Measurements from ENCODE around the gene SLC6A1. TPM values are rescaled to one million over a fixed set of nuclear protein-coding genes. Genes with fewer than 3 reads are reported as not detected.

Gene SLC6A1
- total and polyA plus RNA-seq, 2 of the 8 experiments (the other 6 are each of a cell fraction or from before 2014, with no cell fraction given): 0.30 to 0.63 TPM

DNA sequence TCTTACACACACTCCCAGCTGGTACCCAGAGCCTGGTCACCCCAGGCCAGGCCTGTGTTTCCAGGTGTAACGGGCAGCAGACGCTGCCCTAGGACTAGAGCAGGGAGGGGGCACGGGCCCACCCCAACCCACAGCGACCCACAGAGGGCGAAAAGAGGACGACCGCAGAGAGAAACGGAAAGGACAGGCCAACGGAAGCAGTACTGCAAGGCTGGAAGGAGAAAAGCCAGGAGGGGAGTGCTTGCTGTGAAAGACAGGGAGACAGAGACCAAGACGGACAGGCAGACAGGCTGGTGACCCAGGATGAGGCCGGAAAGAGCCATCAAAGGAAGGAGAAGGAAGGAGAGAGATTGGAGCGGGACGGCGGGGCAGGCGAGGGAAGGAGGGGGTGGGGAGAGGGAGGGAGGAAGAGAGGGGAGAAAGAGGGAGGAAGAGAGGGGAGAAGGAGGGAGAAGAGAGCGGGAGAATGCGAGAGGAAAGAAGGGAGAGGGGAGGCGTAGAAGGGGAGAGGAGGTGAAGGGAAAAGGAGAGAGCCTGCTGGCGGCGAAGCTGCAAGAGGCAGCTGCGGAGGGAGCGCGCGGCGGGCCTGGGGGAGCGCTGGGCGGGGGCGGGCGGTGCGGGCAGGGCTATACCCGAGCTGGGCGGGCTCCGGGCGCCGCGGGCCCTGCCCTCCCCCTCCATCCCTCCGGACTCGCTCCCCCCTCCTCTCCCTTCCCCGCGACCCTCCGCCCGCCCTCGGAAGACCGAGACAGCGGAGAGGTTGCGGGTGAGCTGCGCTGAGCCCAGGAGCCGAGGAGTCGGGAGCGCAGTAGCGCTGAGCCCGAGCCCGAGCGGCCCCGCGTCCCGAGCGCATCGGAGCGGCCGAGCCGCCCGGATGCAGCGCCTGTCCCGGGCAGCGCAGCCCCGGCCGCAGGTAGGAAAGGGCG lies at the start of gene SLC6A1 (continued):
- TF ChIP-seq RNF2 (IDR thresholded peaks at IDR 0.05; ENCODE audit: borderline replicate concordance, low read depth, low read length, missing control alignments, poor library complexity, severe bottlenecking) (peak; percentile 16), SIX5 (IDR thresholded peaks at IDR 0.05; ENCODE audit: low read depth, low read length) (no peak), E2F6 (IDR thresholded peaks at IDR 0.05) (no peak), EP300 (IDR thresholded peaks at IDR 0.05; ENCODE audit: borderline replicate concordance in 1 of 2, low read depth in 2 of 2, low read length in 2 of 2) (no peak), ZNF274 (IDR thresholded peaks at IDR 0.05; ENCODE audit: borderline replicate concordance, extremely low read depth, low read length) (no peak), ASH2L (IDR thresholded peaks at IDR 0.05; ENCODE audit: low read length) (peak; percentile 65), SP1 (IDR thresholded peaks at IDR 0.05; ENCODE audit: low read depth, low read length) (no peak), JUND (IDR thresholded peaks at IDR 0.05; ENCODE audit: low read length) (no peak), NANOG (IDR thresholded peaks at IDR 0.05; ENCODE audit: insufficient read depth, low read depth, low read length, poor library complexity, severe bottlenecking) (no peak), RBBP5 (IDR thresholded peaks at IDR 0.05; ENCODE audit: borderline replicate concordance, low read depth, low read length) (peak; percentile 91; the same call in 1 of the 2 replicates), GABPA (IDR thresholded peaks at IDR 0.05; ENCODE audit: borderline replicate concordance, insufficient read depth, low read length) (no peak), NRF1 (IDR thresholded peaks at IDR 0.05; ENCODE audit: low read depth, low read length) (no peak), CBX5 (IDR thresholded peaks at IDR 0.05; ENCODE audit: low read depth, low read length) (no peak), RXRA (IDR thresholded peaks at IDR 0.05; ENCODE audit: insufficient read depth, low read depth, low read length) (no peak), KDM1A (IDR thresholded peaks at IDR 0.05; ENCODE audit: borderline replicate concordance, low read length) (peak; percentile 32; the same call in 1 of the 2 replicates), POU5F1 (IDR thresholded peaks at IDR 0.05; ENCODE audit: low read depth, low read length) (no peak), SUZ12 (IDR thresholded peaks at IDR 0.05; ENCODE audit: low read length) (no peak), POLR2A (IDR thresholded peaks at IDR 0.05; ENCODE audit: control extremely low read depth in 1 of 2, low read depth in 2 of 2, low read length in 2 of 2) (no peak)
- TF ChIP-seq, protein P1, sequence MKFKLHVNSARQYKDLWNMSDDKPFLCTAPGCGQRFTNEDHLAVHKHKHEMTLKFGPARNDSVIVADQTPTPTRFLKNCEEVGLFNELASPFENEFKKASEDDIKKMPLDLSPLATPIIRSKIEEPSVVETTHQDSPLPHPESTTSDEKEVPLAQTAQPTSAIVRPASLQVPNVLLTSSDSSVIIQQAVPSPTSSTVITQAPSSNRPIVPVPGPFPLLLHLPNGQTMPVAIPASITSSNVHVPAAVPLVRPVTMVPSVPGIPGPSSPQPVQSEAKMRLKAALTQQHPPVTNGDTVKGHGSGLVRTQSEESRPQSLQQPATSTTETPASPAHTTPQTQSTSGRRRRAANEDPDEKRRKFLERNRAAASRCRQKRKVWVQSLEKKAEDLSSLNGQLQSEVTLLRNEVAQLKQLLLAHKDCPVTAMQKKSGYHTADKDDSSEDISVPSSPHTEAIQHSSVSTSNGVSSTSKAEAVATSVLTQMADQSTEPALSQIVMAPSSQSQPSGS (IDR thresholded peaks at IDR 0.05; ENCODE audit: low read length): no peak

Measured in H1 (cell line).